Transverse colon (tissue), 4 donors: ENCODE measurements around the gene RNF19B.

Source experiments
- POLR2A ChIP-seq: fragments of 450-650 bp; IDR thresholded peaks from one replicate; pipeline ENCODE4 v1.6.1; 2016; ENCODE audit warnings: antibody characterized with exemption, mild to moderate bottlenecking, moderate library complexity
- POLR2AphosphoS5 ChIP-seq, 3 donors: sonication (generic); formaldehyde crosslinking; IDR thresholded peaks; one replicate each; pipeline ENCODE4 v1.6.1; 2016; ENCODE audit warnings: antibody characterized with exemption in 3 of 3
- TF ChIP-seq, protein P1 (sequence below), 5 experiments: fragments of 200-600 bp in 3 of 5; fragments of 450-650 bp in 2 of 5; sonication (generic) in 3 of 5; IDR thresholded peaks; 1 replicate in 2 of 5; 2 replicates in 3 of 5; pipeline ENCODE4 v1.5.1; 2016 to 2017; ENCODE audit warnings: antibody characterized with exemption in 5 of 5, inconsistent platforms in 3 of 5, mild to moderate bottlenecking in 2 of 5, moderate library complexity in 1 of 5

DNA sequence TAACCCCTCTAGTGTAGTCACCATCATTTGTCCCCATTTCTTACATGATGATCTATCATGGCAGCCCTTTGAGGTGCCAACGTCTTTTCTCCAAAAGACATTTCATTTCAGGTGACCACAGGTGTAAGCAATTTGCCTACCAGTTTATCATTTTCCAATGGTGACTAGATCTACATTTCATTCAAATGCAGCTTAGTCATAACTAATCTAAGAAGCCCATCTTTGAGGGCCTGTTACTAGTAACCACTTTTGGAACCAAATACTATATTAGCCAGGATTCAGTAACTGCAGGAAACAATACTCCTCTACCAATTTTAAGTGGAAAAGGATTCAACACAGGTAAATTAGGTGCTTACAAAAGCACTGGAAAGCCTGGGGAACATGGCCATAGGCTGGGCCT is 32.8 kb downstream of the RNF19B start:
- TF ChIP-seq POLR2AphosphoS5 (IDR thresholded peaks at IDR 0.05) (no peak), POLR2A (no peak)
- TF ChIP-seq, protein P1, sequence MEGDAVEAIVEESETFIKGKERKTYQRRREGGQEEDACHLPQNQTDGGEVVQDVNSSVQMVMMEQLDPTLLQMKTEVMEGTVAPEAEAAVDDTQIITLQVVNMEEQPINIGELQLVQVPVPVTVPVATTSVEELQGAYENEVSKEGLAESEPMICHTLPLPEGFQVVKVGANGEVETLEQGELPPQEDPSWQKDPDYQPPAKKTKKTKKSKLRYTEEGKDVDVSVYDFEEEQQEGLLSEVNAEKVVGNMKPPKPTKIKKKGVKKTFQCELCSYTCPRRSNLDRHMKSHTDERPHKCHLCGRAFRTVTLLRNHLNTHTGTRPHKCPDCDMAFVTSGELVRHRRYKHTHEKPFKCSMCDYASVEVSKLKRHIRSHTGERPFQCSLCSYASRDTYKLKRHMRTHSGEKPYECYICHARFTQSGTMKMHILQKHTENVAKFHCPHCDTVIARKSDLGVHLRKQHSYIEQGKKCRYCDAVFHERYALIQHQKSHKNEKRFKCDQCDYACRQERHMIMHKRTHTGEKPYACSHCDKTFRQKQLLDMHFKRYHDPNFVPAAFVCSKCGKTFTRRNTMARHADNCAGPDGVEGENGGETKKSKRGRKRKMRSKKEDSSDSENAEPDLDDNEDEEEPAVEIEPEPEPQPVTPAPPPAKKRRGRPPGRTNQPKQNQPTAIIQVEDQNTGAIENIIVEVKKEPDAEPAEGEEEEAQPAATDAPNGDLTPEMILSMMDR (IDR thresholded peaks at IDR 0.05), result no peak
